ENCODE results near the gene ZNF236. TPM values are rescaled to one million over a fixed set of nuclear protein-coding genes. Genes with fewer than 3 reads are reported as not detected.

ZNF236 gene
- total RNA-seq, 1 experiment from 2014 or later, result 14.9 TPM

GRCh38 chr18:76935722-76936337, 113.5 kb downstream of the ZNF236 start:
- H3K27me3 ChIP-seq (replicated peaks; ENCODE audit: control insufficient read depth, insufficient read depth, low read length), result no peaks in the 10 kb centered on the region
- H3K9me3 Mint-ChIP-seq (ENCODE audit: unreplicated experiment), result no peaks in the 10 kb centered on the region
- H3K4me3 Mint-ChIP-seq (ENCODE audit: unreplicated experiment), result no peak overlapping the region
- H3K4me1 ChIP-seq, result no peaks in the 10 kb centered on the region
- peaks cover 11% of the 10 kb centered on the region for H3K36me3 Mint-ChIP-seq (ENCODE audit: insufficient read depth, unreplicated experiment)
- TF ChIP-seq CTCF (IDR thresholded peaks at IDR 0.05; ENCODE audit: insufficient read depth in 1 of 2, low read depth in 1 of 2, low read length in 1 of 2, severe bottlenecking in 1 of 2, unreplicated experiment in 1 of 2), result no peak
- H3K4me3 ChIP-seq (ENCODE audit: low read depth, low read length), result no peak overlapping the region
- POLR2A ChIA-PET, result no interaction called here
- H3K4me1 Mint-ChIP-seq (ENCODE audit: low read depth, unreplicated experiment), result no peaks in the 10 kb centered on the region
- no peaks in the 10 kb centered on the region for H3K9me3 ChIP-seq
- CTCF ChIA-PET, result no interaction called here
- intact Hi-C loops (cut with micrococcal nuclease; ENCODE audit: unreplicated experiment), result no loop called here
- DNase-seq, result no peak
- H3K36me3 ChIP-seq (ENCODE audit: control insufficient read depth, insufficient read depth, low read length), result no peaks in the 10 kb centered on the region
- H3K27ac Mint-ChIP-seq (ENCODE audit: unreplicated experiment), result no peak overlapping the region
- no TSS peak for BruUV-seq (replicated peaks)
- no peaks in the 10 kb centered on the region for H3K27me3 Mint-ChIP-seq (ENCODE audit: insufficient read depth, unreplicated experiment)

GRCh38 chr18:76936877-76937276, 114.5 kb downstream of the ZNF236 start:
- no peak overlapping the region for H3K27ac Mint-ChIP-seq (ENCODE audit: unreplicated experiment)
- no peaks in the 10 kb centered on the region for H3K9me3 Mint-ChIP-seq (ENCODE audit: unreplicated experiment)

GRCh38 chr18:76937597-76937996, 115.2 kb downstream of the ZNF236 start:
- H3K9me3 ChIP-seq, result no peaks in the 10 kb centered on the region
- Mint-ChIP-seq H3K36me3 (ENCODE audit: insufficient read depth, unreplicated experiment) (peaks cover 3% of the 10 kb centered on the region), H3K27me3 (ENCODE audit: insufficient read depth, unreplicated experiment) (no peaks in the 10 kb centered on the region), H3K9me3 (ENCODE audit: unreplicated experiment) (no peaks in the 10 kb centered on the region), H3K4me3 (ENCODE audit: unreplicated experiment) (no peak overlapping the region), H3K4me1 (ENCODE audit: low read depth, unreplicated experiment) (no peaks in the 10 kb centered on the region), H3K27ac (ENCODE audit: unreplicated experiment) (no peak overlapping the region)
- BruUV-seq (replicated peaks), result no TSS peak
- H3K36me3 ChIP-seq (ENCODE audit: control insufficient read depth, insufficient read depth, low read length), result no peaks in the 10 kb centered on the region
- H3K27me3 ChIP-seq (replicated peaks; ENCODE audit: control insufficient read depth, insufficient read depth, low read length), result no peaks in the 10 kb centered on the region
- no peak for TF ChIP-seq CTCF (IDR thresholded peaks at IDR 0.05; ENCODE audit: insufficient read depth in 1 of 2, low read depth in 1 of 2, low read length in 1 of 2, severe bottlenecking in 1 of 2, unreplicated experiment in 1 of 2)
- intact Hi-C loops (cut with micrococcal nuclease; ENCODE audit: unreplicated experiment), result no loop called here
- no peak overlapping the region for H3K4me3 ChIP-seq (ENCODE audit: low read depth, low read length)
- ChIA-PET CTCF (no interaction called here), POLR2A (no interaction called here)
- DNase-seq, result no peak
- H3K4me1 ChIP-seq, result no peaks in the 10 kb centered on the region

More at GRCh38 chr18:76936877-76937276, 114.5 kb downstream of the ZNF236 start:
- intact Hi-C loops (cut with micrococcal nuclease; ENCODE audit: unreplicated experiment), result no loop called here
- TF ChIP-seq CTCF (IDR thresholded peaks at IDR 0.05; ENCODE audit: insufficient read depth in 1 of 2, low read depth in 1 of 2, low read length in 1 of 2, severe bottlenecking in 1 of 2, unreplicated experiment in 1 of 2), result no peak
- no peaks in the 10 kb centered on the region for H3K4me1 ChIP-seq
- POLR2A ChIA-PET, result no interaction called here
- H3K4me1 Mint-ChIP-seq (ENCODE audit: low read depth, unreplicated experiment), result no peaks in the 10 kb centered on the region
- H3K4me3 Mint-ChIP-seq (ENCODE audit: unreplicated experiment), result no peak overlapping the region
- H3K36me3 Mint-ChIP-seq (ENCODE audit: insufficient read depth, unreplicated experiment), result peaks cover 10% of the 10 kb centered on the region
- H3K36me3 ChIP-seq (ENCODE audit: control insufficient read depth, insufficient read depth, low read length), result no peaks in the 10 kb centered on the region
- BruUV-seq (replicated peaks), result no TSS peak
- no peak overlapping the region for H3K4me3 ChIP-seq (ENCODE audit: low read depth, low read length)
- CTCF ChIA-PET, result no interaction called here
- no peaks in the 10 kb centered on the region for H3K27me3 Mint-ChIP-seq (ENCODE audit: insufficient read depth, unreplicated experiment)
- DNase-seq, result no peak
- no peaks in the 10 kb centered on the region for H3K9me3 ChIP-seq
- H3K27me3 ChIP-seq (replicated peaks; ENCODE audit: control insufficient read depth, insufficient read depth, low read length), result no peaks in the 10 kb centered on the region
